Measurements from ENCODE around the gene COL28A1. TPM values are rescaled to one million over a fixed set of nuclear protein-coding genes. Genes with fewer than 3 reads are reported as not detected.

The COL28A1 gene
- total RNA-seq, 2 donors from 2014 or later = 0.09 TPM; not detected in 1

GRCh38 chr7:7537711-7538110, 2.0 kb upstream of the COL28A1 start:
- Mint-ChIP-seq H3K9me3 (no peaks in the 10 kb centered on the region), H3K27ac (no peak overlapping the region), H3K36me3 (no peaks in the 10 kb centered on the region)
- no peak for ATAC-seq
- no peak for DNase-seq (ENCODE audit: low spot score in 2 of 2)

GRCh38 chr7:7536396-7537019, 835 bp upstream of the COL28A1 start:
- Mint-ChIP-seq H3K27ac (no peak overlapping the region), H3K36me3 (no peaks in the 10 kb centered on the region), H3K9me3 (no peaks in the 10 kb centered on the region)
- ATAC-seq = no peak
- DNase-seq (ENCODE audit: low spot score in 2 of 2) = no peak

- no peak for DNase-seq (ENCODE audit: low spot score in 2 of 2)
- Mint-ChIP-seq H3K36me3 (no peaks in the 10 kb centered on the region), H3K9me3 (no peaks in the 10 kb centered on the region), H3K27ac (no peak overlapping the region)
- ATAC-seq = no peak
These were observed 1.7 kb downstream of the COL28A1 start for GRCh38 chr7:7533831-7534430.

- ATAC-seq (no peak), DNase-seq (ENCODE audit: low spot score in 2 of 2) (no peak)
- no peaks in the 10 kb centered on the region for H3K9me3 Mint-ChIP-seq
- no peak overlapping the region for H3K27ac Mint-ChIP-seq
- H3K36me3 Mint-ChIP-seq = no peaks in the 10 kb centered on the region
These were observed 6.3 kb downstream of the COL28A1 start for GRCh38 chr7:7529328-7529727.

- no peaks in the 10 kb centered on the region for H3K36me3 Mint-ChIP-seq
- DNase-seq (ENCODE audit: low spot score in 2 of 2) (no peak), ATAC-seq (no peak)
- no peak overlapping the region for H3K27ac Mint-ChIP-seq
- no peaks in the 10 kb centered on the region for H3K9me3 Mint-ChIP-seq
These were observed 8.6 kb downstream of the COL28A1 start for GRCh38 chr7:7527047-7527446.

- DNase-seq (ENCODE audit: low spot score in 2 of 2) = no peak
- H3K27ac Mint-ChIP-seq = no peak overlapping the region
These were observed 9.7 kb downstream of the COL28A1 start for GRCh38 chr7:7526006-7526405.

GRCh38 chr7:7524121-7524520, 11.6 kb downstream of the COL28A1 start:
- Mint-ChIP-seq H3K36me3 (no peaks in the 10 kb centered on the region), H3K9me3 (no peaks in the 10 kb centered on the region), H3K27ac (no peak overlapping the region)
- ATAC-seq (no peak), DNase-seq (ENCODE audit: low spot score in 2 of 2) (no peak)

More at GRCh38 chr7:7526006-7526405, 9.7 kb downstream of the COL28A1 start:
- no peaks in the 10 kb centered on the region for H3K36me3 Mint-ChIP-seq
- ATAC-seq = no peak
- H3K9me3 Mint-ChIP-seq = no peaks in the 10 kb centered on the region

GRCh38 chr7:7522421-7522820, 13.3 kb downstream of the COL28A1 start:
- ATAC-seq (no peak), DNase-seq (ENCODE audit: low spot score in 2 of 2) (no peak)
- Mint-ChIP-seq H3K9me3 (no peaks in the 10 kb centered on the region), H3K36me3 (no peaks in the 10 kb centered on the region), H3K27ac (peak overlapping the region in 1 of 2 donors; percentile 55)

GRCh38 chr7:7521259-7521658, 14.4 kb downstream of the COL28A1 start:
- Mint-ChIP-seq H3K9me3 (no peaks in the 10 kb centered on the region), H3K27ac (no peak overlapping the region), H3K36me3 (no peaks in the 10 kb centered on the region)
- ATAC-seq (no peak), DNase-seq (ENCODE audit: low spot score in 2 of 2) (no peak)

GRCh38 chr7:7519528-7519927, 16.1 kb downstream of the COL28A1 start:
- Mint-ChIP-seq H3K36me3 (no peaks in the 10 kb centered on the region), H3K27ac (no peak overlapping the region), H3K9me3 (no peaks in the 10 kb centered on the region)
- DNase-seq (ENCODE audit: low spot score in 2 of 2) = no peak
- no peak for ATAC-seq

- no peak overlapping the region for H3K27ac Mint-ChIP-seq
- DNase-seq (ENCODE audit: low spot score in 2 of 2) = no peak
- no peak for ATAC-seq
- H3K9me3 Mint-ChIP-seq = no peaks in the 10 kb centered on the region
- H3K36me3 Mint-ChIP-seq = no peaks in the 10 kb centered on the region
These were observed 16.6 kb downstream of the COL28A1 start for GRCh38 chr7:7519056-7519455.

- no peaks in the 10 kb centered on the region for H3K36me3 Mint-ChIP-seq
- ATAC-seq = no peak
These were observed 17.9 kb downstream of the COL28A1 start for GRCh38 chr7:7517754-7518153.

GRCh38 chr7:7516662-7517061, 19.0 kb downstream of the COL28A1 start:
- Mint-ChIP-seq H3K36me3 (no peaks in the 10 kb centered on the region), H3K9me3 (no peaks in the 10 kb centered on the region), H3K27ac (no peak overlapping the region)
- DNase-seq (ENCODE audit: low spot score in 2 of 2) = no peak
- no peak for ATAC-seq

More at GRCh38 chr7:7517754-7518153, 17.9 kb downstream of the COL28A1 start:
- no peaks in the 10 kb centered on the region for H3K9me3 Mint-ChIP-seq
- DNase-seq (ENCODE audit: low spot score in 2 of 2) = no peak
- no peak overlapping the region for H3K27ac Mint-ChIP-seq

GRCh38 chr7:7516156-7516555, 19.5 kb downstream of the COL28A1 start:
- H3K27ac Mint-ChIP-seq = no peak overlapping the region
- DNase-seq (ENCODE audit: low spot score in 2 of 2) (no peak), ATAC-seq (no peak)
- no peaks in the 10 kb centered on the region for H3K36me3 Mint-ChIP-seq
- no peaks in the 10 kb centered on the region for H3K9me3 Mint-ChIP-seq

- Mint-ChIP-seq H3K9me3 (no peaks in the 10 kb centered on the region), H3K27ac (no peak overlapping the region), H3K36me3 (no peaks in the 10 kb centered on the region)
- ATAC-seq (no peak), DNase-seq (ENCODE audit: low spot score in 2 of 2) (no peak)
These were observed 22.6 kb downstream of the COL28A1 start for GRCh38 chr7:7512861-7513597.

- Mint-ChIP-seq H3K27ac (no peak overlapping the region), H3K36me3 (no peaks in the 10 kb centered on the region), H3K9me3 (no peaks in the 10 kb centered on the region)
- no peak for DNase-seq (ENCODE audit: low spot score in 2 of 2)
- ATAC-seq = no peak
These were observed 24.9 kb downstream of the COL28A1 start for GRCh38 chr7:7510794-7511193.

GRCh38 chr7:7505915-7506314, 29.8 kb downstream of the COL28A1 start:
- no peak overlapping the region for H3K27ac Mint-ChIP-seq
- H3K9me3 Mint-ChIP-seq = no peaks in the 10 kb centered on the region
- DNase-seq (ENCODE audit: low spot score in 2 of 2) = no peak
- H3K36me3 Mint-ChIP-seq = no peaks in the 10 kb centered on the region
- no peak for ATAC-seq
